ENCODE data around the gene MS4A15.
A peak's percentile ranks its signal among the peaks of the same experiment; 100 is the strongest.

MS4A15 gene

GRCh38 chr11:60772666-60773065 is 16.0 kb downstream of the MS4A15 start:
- no peak for DNase-seq (ENCODE audit: low spot score)
- TF ChIP-seq, protein P1, sequence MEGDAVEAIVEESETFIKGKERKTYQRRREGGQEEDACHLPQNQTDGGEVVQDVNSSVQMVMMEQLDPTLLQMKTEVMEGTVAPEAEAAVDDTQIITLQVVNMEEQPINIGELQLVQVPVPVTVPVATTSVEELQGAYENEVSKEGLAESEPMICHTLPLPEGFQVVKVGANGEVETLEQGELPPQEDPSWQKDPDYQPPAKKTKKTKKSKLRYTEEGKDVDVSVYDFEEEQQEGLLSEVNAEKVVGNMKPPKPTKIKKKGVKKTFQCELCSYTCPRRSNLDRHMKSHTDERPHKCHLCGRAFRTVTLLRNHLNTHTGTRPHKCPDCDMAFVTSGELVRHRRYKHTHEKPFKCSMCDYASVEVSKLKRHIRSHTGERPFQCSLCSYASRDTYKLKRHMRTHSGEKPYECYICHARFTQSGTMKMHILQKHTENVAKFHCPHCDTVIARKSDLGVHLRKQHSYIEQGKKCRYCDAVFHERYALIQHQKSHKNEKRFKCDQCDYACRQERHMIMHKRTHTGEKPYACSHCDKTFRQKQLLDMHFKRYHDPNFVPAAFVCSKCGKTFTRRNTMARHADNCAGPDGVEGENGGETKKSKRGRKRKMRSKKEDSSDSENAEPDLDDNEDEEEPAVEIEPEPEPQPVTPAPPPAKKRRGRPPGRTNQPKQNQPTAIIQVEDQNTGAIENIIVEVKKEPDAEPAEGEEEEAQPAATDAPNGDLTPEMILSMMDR (IDR thresholded peaks at IDR 0.05; ENCODE audit: borderline replicate concordance, control extremely low read depth, extremely low read depth, insufficient read depth, missing control alignments): no peak
- in situ Hi-C loops (cut with MboI; ENCODE audit: low sequenced_read_pairs, unreplicated experiment): loop anchor here (10.0 kb wide), 1 partner anchor 122 kb away; no protein-coding TSS in a partner anchor

DNA sequence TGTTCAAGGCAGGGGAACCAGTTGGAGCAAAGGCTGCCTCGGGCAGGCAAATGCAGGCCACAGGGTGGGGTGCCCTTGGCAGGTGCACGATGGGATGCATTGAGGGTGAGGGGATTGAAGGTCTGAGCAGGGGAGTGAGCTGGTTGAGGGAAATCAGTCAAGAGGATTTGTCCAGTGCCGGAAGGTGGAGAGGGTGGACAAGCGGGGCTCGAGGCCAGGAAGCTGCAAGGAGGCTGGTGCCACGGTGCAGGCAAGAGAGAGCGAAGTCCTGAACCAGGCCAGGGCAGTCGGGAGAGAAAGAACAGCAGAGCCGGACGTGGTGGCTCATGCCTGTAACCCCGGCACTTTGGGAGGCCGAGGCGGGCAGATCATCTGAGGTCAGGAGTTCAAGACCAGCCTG is 18.1 kb downstream of the MS4A15 start:
- TF ChIP-seq, protein P1 (IDR thresholded peaks at IDR 0.05; ENCODE audit: borderline replicate concordance, control extremely low read depth, extremely low read depth, insufficient read depth, missing control alignments): no peak

GRCh38 chr11:60775420-60775961 is 18.8 kb downstream of the MS4A15 start:
- TF ChIP-seq, protein P1 (IDR thresholded peaks at IDR 0.05; ENCODE audit: borderline replicate concordance, control extremely low read depth, extremely low read depth, insufficient read depth, missing control alignments): peak; percentile 70
- peak; percentile 88 for DNase-seq (ENCODE audit: low spot score)
- in situ Hi-C loops (cut with MboI; ENCODE audit: low sequenced_read_pairs, unreplicated experiment): loop anchor here (10.0 kb wide), 1 partner anchor 119 kb away; no protein-coding TSS in a partner anchor

More for the DNA sequence above, 18.1 kb downstream of the MS4A15 start:
- in situ Hi-C loops (cut with MboI; ENCODE audit: low sequenced_read_pairs, unreplicated experiment): loop anchor here (10.0 kb wide), 1 partner anchor 120 kb away; no protein-coding TSS in a partner anchor
- no peak for DNase-seq (ENCODE audit: low spot score)

DNA sequence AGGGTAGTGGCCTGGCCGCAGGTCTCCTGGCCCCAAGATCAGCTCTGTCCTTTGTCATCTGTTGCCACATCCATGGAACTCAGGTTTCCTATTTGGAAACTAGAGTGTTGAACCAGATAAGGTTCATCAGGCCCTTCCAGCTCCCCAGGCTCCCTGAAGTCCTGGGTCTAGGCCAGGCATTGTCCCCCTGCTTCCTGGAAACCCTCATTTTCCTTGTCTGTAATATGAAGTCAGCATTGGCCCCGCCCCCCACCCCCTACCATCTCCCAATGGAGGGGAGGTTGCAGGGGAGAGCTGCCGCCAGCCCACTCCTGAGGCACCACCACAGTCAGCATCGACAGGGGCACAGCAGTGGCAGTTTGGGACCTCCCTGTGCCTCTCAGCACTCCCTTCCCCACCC is 19.5 kb downstream of the MS4A15 start:
- TF ChIP-seq, protein P1 (IDR thresholded peaks at IDR 0.05; ENCODE audit: borderline replicate concordance, control extremely low read depth, extremely low read depth, insufficient read depth, missing control alignments): no peak
- no peak for DNase-seq (ENCODE audit: low spot score)
- in situ Hi-C loops (cut with MboI; ENCODE audit: low sequenced_read_pairs, unreplicated experiment): loop anchor here (10.0 kb wide), 1 partner anchor 119 kb away; no protein-coding TSS in a partner anchor

DNA sequence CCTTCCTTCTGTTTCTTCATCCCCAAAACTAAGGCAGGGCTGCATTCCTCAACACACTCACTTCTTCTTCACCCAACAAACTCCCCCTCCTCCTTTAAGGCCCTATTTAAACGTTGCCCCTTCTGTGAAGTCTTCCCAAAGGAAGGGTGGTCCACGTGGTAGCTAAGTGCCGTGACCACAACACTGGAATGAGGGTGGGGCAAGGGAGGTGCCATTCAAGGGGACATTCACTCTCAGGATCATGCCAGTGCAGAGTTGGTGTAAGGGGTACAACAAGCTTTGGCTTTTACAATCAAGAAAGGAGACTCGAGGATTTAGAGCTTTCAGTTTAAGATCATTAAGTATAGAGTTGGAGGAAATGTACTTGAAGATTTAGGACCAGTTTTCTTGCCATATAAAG is 20.4 kb downstream of the MS4A15 start:
- TF ChIP-seq, protein P1 (IDR thresholded peaks at IDR 0.05; ENCODE audit: borderline replicate concordance, control extremely low read depth, extremely low read depth, insufficient read depth, missing control alignments): no peak
- in situ Hi-C loops (cut with MboI; ENCODE audit: low sequenced_read_pairs, unreplicated experiment): loop anchor here (10.0 kb wide), 1 partner anchor 118 kb away; no protein-coding TSS in a partner anchor
- DNase-seq (ENCODE audit: low spot score): no peak

GRCh38 chr11:60777572-60777971 is 20.9 kb downstream of the MS4A15 start:
- TF ChIP-seq, protein P1 (IDR thresholded peaks at IDR 0.05; ENCODE audit: borderline replicate concordance, control extremely low read depth, extremely low read depth, insufficient read depth, missing control alignments): no peak
- in situ Hi-C loops (cut with MboI; ENCODE audit: low sequenced_read_pairs, unreplicated experiment): loop anchor here (10.0 kb wide), 1 partner anchor 117 kb away; no protein-coding TSS in a partner anchor
- no peak for DNase-seq (ENCODE audit: low spot score)
